ENCODE data around the gene TMEM203.

Gene TMEM203

DNA sequence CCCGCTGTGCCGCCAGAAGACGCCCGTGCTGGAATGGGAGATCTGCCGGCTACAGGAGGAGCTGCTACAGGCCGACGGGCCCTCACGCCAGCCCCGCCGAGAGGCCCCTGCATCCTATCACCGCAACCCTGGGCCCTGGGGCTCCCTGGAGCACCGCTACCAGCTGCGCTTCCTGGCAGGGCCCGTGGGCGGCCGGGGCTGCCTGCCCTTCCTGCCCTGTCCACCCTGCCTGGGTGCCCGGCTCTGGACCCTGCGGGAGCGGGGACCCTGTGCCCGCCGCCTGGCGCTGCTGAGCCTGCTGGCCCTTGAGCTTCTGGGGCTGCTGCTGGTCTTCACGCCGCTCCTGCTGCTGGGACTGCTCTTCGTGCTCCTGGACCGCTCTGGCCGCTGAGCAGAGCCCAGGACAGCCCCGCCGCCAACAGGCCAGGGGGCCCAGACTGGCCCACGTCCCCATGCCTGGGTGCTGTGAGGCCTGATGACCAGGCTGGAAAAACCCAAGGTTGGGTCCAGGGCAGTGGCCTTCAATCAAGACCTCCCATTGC, 12.8 kb upstream of the TMEM203 start:
- no peak overlapping the region for H3K27ac ChIP-seq (ENCODE audit: low read length)
- H3K9ac ChIP-seq (ENCODE audit: low read length): no peak overlapping the region
- no peaks in the 10 kb centered on the region for H3K9me3 ChIP-seq (replicated peaks; ENCODE audit: insufficient read depth, low read length)
- H3K79me2 ChIP-seq (ENCODE audit: low read length): no peaks in the 10 kb centered on the region
- no peaks in the 10 kb centered on the region for H4K20me1 ChIP-seq (ENCODE audit: insufficient read depth, low read length)
- no peaks in the 10 kb centered on the region for H3K36me3 ChIP-seq (replicated peaks; ENCODE audit: insufficient read depth, low read length)
- H3K4me3 ChIP-seq (ENCODE audit: low read length): no peak overlapping the region
- H3F3A ChIP-seq (ENCODE audit: insufficient read depth, low read length): no peaks in the 10 kb centered on the region; the same call in 1 of the 2 replicates
- H3K4me1 ChIP-seq (ENCODE audit: low read length): no peaks in the 10 kb centered on the region
- TF ChIP-seq EZH2 (optimal IDR thresholded peaks at IDR 0.05; ENCODE audit: low read depth, low read length): no peak
- TF ChIP-seq EZH2phosphoT487 (IDR thresholded peaks at IDR 0.05; ENCODE audit: low read length): no peak
- TF ChIP-seq, protein P1, sequence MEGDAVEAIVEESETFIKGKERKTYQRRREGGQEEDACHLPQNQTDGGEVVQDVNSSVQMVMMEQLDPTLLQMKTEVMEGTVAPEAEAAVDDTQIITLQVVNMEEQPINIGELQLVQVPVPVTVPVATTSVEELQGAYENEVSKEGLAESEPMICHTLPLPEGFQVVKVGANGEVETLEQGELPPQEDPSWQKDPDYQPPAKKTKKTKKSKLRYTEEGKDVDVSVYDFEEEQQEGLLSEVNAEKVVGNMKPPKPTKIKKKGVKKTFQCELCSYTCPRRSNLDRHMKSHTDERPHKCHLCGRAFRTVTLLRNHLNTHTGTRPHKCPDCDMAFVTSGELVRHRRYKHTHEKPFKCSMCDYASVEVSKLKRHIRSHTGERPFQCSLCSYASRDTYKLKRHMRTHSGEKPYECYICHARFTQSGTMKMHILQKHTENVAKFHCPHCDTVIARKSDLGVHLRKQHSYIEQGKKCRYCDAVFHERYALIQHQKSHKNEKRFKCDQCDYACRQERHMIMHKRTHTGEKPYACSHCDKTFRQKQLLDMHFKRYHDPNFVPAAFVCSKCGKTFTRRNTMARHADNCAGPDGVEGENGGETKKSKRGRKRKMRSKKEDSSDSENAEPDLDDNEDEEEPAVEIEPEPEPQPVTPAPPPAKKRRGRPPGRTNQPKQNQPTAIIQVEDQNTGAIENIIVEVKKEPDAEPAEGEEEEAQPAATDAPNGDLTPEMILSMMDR (IDR thresholded peaks at IDR 0.05; ENCODE audit: low read length): no peak
- H3K9me2 ChIP-seq (replicated peaks; ENCODE audit: insufficient read depth, low read length): no peaks in the 10 kb centered on the region
- no peak for DNase-seq
- H3K27me3 ChIP-seq (replicated peaks; ENCODE audit: insufficient read depth, low read length): no peaks in the 10 kb centered on the region
- H2AFZ ChIP-seq (ENCODE audit: low read length): no peak overlapping the region
- no peak overlapping the region for H3K4me2 ChIP-seq (ENCODE audit: low read depth, low read length)

DNA sequence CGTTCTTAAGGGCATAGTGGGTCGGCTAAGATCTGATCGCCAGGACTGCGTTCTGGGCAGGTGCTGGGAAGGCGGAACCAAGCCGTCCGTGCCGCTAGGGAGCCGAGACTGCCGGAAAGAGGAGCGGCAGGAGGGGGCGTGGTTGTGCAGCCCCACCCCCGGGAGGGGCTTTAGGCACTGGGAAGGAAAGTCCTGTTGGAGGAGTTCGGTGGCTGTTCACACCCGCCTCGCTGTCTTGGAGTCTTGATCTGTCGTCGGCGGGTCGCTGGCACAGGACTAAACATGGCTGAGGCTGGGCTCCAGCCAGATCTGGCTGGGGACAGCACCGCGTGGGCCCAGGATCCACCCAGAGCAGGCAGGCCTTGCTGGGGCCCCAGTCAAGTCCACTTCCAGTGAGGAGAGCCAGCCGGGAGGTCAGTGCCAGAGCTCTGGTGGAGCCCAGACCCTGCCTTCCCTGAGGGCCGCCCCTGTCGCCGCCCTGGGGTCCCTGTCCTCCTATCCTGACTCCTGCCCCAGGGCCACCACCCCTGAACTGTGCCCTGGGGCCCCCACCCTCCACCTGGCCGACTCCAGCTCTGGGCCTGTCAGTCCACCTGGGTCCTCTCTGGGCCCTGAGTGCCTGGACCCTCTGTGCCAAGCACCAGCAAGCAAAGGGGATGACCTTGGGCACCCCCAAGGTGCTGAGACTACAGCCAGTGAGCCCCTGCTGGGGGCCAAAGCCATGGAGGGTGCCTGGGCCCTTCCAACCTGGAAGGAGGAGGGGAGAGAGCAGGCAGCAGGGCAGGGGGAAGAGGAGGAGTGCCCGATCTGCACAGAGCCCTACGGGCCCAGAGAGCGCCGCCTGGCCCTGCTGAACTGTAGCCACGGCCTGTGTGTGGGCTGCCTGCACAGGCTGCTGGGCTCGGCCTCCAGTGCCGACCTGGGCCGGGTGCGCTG, 12.1 kb upstream of the TMEM203 start:
- TF ChIP-seq, protein P1 (IDR thresholded peaks at IDR 0.05; ENCODE audit: low read length): no peak
- H3K9ac ChIP-seq (ENCODE audit: low read length): no peak overlapping the region
- H3K27me3 ChIP-seq (replicated peaks; ENCODE audit: insufficient read depth, low read length): no peaks in the 10 kb centered on the region
- no peaks in the 10 kb centered on the region for H3K9me2 ChIP-seq (replicated peaks; ENCODE audit: insufficient read depth, low read length)
- no peak for DNase-seq
- no peaks in the 10 kb centered on the region for H4K20me1 ChIP-seq (ENCODE audit: insufficient read depth, low read length)
- no peaks in the 10 kb centered on the region for H3K4me1 ChIP-seq (ENCODE audit: low read length)
- no peak overlapping the region for H2AFZ ChIP-seq (ENCODE audit: low read length)
- no peaks in the 10 kb centered on the region for H3F3A ChIP-seq (ENCODE audit: insufficient read depth, low read length)
- H3K4me3 ChIP-seq (ENCODE audit: low read length): no peak overlapping the region
- no peak overlapping the region for H3K4me2 ChIP-seq (ENCODE audit: low read depth, low read length)
- H3K9me3 ChIP-seq (replicated peaks; ENCODE audit: insufficient read depth, low read length): no peaks in the 10 kb centered on the region
- no peaks in the 10 kb centered on the region for H3K79me2 ChIP-seq (ENCODE audit: low read length)
- H3K36me3 ChIP-seq (replicated peaks; ENCODE audit: insufficient read depth, low read length): no peaks in the 10 kb centered on the region
- H3K27ac ChIP-seq (ENCODE audit: low read length): no peak overlapping the region

GRCh38 chr9:137216188-137216965, 10.9 kb upstream of the TMEM203 start:
- Histone ChIP-seq H3K79me2 (ENCODE audit: low read length) (no peaks in the 10 kb centered on the region), H4K20me1 (ENCODE audit: insufficient read depth, low read length) (no peaks in the 10 kb centered on the region), H3K9me2 (replicated peaks; ENCODE audit: insufficient read depth, low read length) (no peaks in the 10 kb centered on the region), H3F3A (ENCODE audit: insufficient read depth, low read length) (no peaks in the 10 kb centered on the region), H3K4me3 (ENCODE audit: low read length) (no peak overlapping the region), H3K4me2 (ENCODE audit: low read depth, low read length) (no peak overlapping the region), H3K4me1 (ENCODE audit: low read length) (no peaks in the 10 kb centered on the region), H3K27me3 (replicated peaks; ENCODE audit: insufficient read depth, low read length) (no peaks in the 10 kb centered on the region), H2AFZ (ENCODE audit: low read length) (no peak overlapping the region), H3K27ac (ENCODE audit: low read length) (no peak overlapping the region), H3K9ac (ENCODE audit: low read length) (no peak overlapping the region), H3K36me3 (replicated peaks; ENCODE audit: insufficient read depth, low read length) (no peaks in the 10 kb centered on the region), H3K9me3 (replicated peaks; ENCODE audit: insufficient read depth, low read length) (no peaks in the 10 kb centered on the region)
- DNase-seq: no peak
- TF ChIP-seq, protein P1 (IDR thresholded peaks at IDR 0.05; ENCODE audit: low read length): no peak
- no peak for TF ChIP-seq EZH2 (optimal IDR thresholded peaks at IDR 0.05; ENCODE audit: low read depth, low read length)
